ENCODE results near the gene ATRN. TPM values are rescaled to one million over a fixed set of nuclear protein-coding genes. Genes with fewer than 3 reads are reported as not detected.

The ATRN gene
- total RNA-seq, 1 donor from 2014 or later = 11.8 TPM

DNA sequence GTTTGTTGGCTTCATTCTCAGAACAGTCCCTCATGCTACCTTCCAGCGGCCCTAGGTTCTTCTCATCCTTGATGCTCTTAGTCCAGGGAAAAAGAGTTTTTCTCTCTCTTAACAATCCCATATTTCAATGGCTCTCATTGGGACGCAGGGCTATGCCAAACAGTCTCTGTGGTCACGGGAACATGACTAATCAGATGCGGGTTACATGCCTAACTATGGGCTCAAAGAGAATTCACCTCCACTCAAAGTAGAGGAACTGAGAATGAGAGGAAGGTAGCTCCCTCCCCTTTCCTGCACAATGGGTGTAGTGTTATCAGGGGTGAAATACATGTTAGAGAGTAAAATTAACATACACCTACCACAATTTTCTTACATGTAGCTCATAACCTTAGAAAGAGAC, 18.1 kb upstream of the ATRN start:
- H3K4me1 Mint-ChIP-seq = no peaks in the 10 kb centered on the region
- H3K36me3 Mint-ChIP-seq (ENCODE audit: low read depth) = no peaks in the 10 kb centered on the region
- no peak for DNase-seq
- intact Hi-C loops (cut with micrococcal nuclease) = no loop called here
- peaks cover 2% of the 10 kb centered on the region for H3K9me3 Mint-ChIP-seq
- H3K27me3 Mint-ChIP-seq = peaks cover 30% of the 10 kb centered on the region
- H3K27ac Mint-ChIP-seq = no peak overlapping the region
- H3K4me3 Mint-ChIP-seq = no peak overlapping the region

DNA sequence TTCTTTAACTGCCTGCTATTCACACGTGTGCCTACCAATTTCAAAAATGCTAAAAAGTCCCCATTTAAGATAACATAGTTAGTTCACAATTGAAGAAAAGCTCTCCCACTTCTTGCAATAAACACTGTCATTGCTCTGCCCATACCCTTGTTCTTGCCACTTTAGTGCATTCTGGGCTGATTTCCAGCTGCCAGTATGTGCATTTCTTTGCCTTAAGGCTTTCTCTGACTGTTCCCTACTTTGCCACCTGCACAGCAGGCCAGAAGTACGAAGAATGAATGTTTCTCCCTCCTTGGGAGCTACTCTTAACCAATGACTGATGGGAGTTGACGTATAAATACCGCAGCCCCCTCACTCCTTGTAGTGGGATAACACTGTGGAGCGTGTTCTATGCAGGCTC, 16.0 kb upstream of the ATRN start:
- Mint-ChIP-seq H3K36me3 (ENCODE audit: low read depth) (no peaks in the 10 kb centered on the region), H3K9me3 (peaks cover 2% of the 10 kb centered on the region), H3K27ac (no peak overlapping the region), H3K4me3 (no peak overlapping the region), H3K4me1 (no peaks in the 10 kb centered on the region), H3K27me3 (peaks cover 32% of the 10 kb centered on the region)
- no peak for DNase-seq
- intact Hi-C loops (cut with micrococcal nuclease) = no loop called here

DNA sequence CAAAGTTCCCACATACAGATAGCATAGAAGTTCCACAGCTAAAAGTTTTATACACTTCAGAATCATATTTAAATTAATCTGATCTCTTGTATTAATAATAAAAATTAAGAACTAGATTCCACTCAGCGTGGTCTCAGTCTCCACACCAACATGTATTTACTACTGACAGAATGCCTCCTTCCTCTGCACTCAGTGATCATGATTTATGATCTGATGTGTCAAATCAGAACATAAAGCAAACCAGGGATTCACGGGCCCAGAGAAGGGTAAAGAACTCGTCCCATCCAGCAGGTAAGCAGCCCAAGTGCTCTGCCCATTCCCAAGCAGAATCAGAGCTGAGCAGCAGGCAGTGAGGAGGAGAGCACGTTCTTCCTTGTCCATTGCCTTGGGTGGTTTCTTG, 14.2 kb upstream of the ATRN start:
- intact Hi-C loops (cut with micrococcal nuclease) = no loop called here
- Mint-ChIP-seq H3K27me3 (peaks cover 20% of the 10 kb centered on the region), H3K4me1 (no peaks in the 10 kb centered on the region), H3K27ac (no peak overlapping the region), H3K4me3 (no peak overlapping the region), H3K36me3 (ENCODE audit: low read depth) (no peaks in the 10 kb centered on the region), H3K9me3 (no peaks in the 10 kb centered on the region)
- DNase-seq = no peak

DNA sequence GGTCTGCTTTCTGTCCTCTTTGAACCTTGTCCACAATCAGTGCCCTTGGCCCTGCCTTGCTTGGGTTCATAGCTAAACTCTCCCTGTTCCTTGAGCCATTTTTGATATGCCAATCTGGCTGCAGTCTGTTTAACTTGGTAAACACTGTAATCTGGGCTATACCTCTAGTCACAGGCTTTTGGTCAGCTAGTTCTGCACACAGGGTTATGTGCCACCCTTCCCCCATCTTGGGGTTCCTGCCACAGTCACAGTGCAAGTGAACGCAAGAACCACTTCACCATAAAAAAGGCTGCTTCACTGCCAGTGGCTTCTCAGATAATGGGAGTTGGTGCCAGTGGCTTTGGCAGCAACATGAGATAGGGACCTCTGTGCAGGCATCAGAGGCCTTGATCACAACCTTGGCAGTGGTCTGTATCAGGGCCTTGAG, 10.9 kb upstream of the ATRN start:
- H3K27me3 Mint-ChIP-seq = peaks cover 10% of the 10 kb centered on the region
- no peak overlapping the region for H3K27ac Mint-ChIP-seq
- intact Hi-C loops (cut with micrococcal nuclease) = no loop called here
- no peaks in the 10 kb centered on the region for H3K4me1 Mint-ChIP-seq
- H3K9me3 Mint-ChIP-seq = no peaks in the 10 kb centered on the region
- DNase-seq = no peak
- H3K36me3 Mint-ChIP-seq (ENCODE audit: low read depth) = no peaks in the 10 kb centered on the region
- H3K4me3 Mint-ChIP-seq = no peak overlapping the region

DNA sequence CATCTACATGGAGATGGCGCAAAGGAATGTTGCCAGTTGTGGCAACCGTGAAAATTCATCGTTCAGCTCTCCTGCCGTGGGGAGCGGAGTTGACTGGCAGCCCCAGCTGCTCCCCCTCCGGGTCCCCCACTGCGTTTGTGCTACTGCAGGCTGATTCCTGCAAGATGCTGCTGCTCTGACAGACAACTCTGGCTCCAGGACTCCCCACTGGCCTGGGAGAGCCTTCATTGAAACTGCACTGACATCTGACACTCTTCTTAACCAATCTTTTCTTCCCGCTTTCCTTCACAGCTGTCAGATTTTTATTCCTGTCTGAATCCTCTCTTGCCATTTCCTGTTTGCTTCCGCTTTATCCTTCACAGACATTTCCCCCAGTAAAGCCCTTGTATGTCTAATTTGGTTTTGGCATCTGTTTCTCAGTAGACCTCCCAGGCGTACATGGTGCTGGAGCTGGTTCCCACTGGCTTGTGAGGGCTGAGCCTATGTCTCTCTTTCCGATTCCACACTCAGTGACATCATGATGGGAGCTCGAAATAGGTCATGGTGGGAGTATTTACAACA, 9.5 kb upstream of the ATRN start:
- Mint-ChIP-seq H3K36me3 (ENCODE audit: low read depth) (no peaks in the 10 kb centered on the region), H3K4me3 (no peak overlapping the region), H3K27me3 (peaks cover 17% of the 10 kb centered on the region), H3K9me3 (no peaks in the 10 kb centered on the region), H3K27ac (no peak overlapping the region), H3K4me1 (no peaks in the 10 kb centered on the region)
- intact Hi-C loops (cut with micrococcal nuclease) = no loop called here
- no peak for DNase-seq

DNA sequence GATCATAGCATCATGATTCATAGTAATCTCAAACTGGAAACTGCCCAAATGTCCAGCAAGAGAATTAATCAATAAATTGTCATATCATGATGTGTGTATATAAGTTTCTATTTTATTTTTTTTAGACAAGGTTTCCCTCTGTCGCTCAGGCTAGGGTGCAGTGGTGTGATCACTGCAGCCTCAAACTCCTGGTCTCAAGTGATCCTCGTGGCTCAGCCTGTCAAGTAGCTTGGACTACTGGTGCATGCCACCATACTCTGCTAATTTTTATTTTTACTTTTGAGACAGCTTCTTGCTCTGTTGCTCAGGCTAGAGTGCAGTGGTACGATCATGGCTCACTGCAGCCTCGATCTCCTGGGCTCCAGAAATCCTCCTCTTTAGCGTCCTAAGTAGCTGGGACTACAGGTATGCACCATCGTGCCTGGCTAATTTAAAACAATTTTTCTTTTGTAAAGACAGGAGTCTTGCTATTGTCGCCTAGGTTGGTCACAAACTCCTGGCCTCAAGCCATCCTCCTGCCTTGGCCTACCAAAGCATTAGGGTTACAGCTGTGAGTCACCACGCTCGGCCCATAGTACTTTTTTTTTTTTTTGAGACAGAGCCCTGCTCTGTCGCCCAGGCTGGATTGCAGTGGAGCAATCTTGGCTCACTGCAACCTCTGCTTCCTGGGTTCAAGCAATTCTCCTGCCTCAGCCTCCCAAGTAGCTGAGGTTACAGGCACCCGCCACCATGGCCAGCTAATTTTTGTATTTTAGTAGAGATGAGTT, 8.7 kb upstream of the ATRN start:
- no peaks in the 10 kb centered on the region for H3K4me1 Mint-ChIP-seq
- intact Hi-C loops (cut with micrococcal nuclease) = no loop called here

DNA sequence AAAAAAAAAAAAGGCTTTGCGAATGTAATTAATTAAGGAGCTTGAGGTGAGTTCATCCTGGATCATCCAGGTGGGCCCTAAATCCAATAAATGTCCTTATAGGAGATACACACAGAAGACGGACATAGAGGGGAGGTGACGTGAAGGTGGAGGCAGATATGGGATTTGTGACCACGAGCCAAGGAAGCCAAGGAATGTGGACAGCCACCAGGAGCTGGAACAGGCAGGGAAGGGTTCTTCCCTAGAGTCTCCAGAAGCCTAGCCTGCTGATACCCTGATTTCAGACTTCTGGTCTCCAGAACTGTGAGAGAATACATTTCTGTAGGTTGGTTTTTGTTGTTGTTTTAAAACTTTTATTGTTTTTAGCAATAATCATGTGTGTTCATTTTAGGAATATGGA, 6.7 kb upstream of the ATRN start:
- intact Hi-C loops (cut with micrococcal nuclease) = no loop called here
- no peaks in the 10 kb centered on the region for H3K9me3 Mint-ChIP-seq
- no peak overlapping the region for H3K27ac Mint-ChIP-seq
- H3K36me3 Mint-ChIP-seq (ENCODE audit: low read depth) = no peaks in the 10 kb centered on the region
- H3K4me3 Mint-ChIP-seq = no peak overlapping the region
- DNase-seq = no peak
- H3K27me3 Mint-ChIP-seq = peaks cover 20% of the 10 kb centered on the region
- H3K4me1 Mint-ChIP-seq = no peaks in the 10 kb centered on the region

More for the DNA sequence above, 8.7 kb upstream of the ATRN start:
- Mint-ChIP-seq H3K27me3 (peaks cover 24% of the 10 kb centered on the region), H3K36me3 (ENCODE audit: low read depth) (no peaks in the 10 kb centered on the region), H3K27ac (no peak overlapping the region), H3K9me3 (no peaks in the 10 kb centered on the region), H3K4me3 (no peak overlapping the region)
- DNase-seq = no peak

DNA sequence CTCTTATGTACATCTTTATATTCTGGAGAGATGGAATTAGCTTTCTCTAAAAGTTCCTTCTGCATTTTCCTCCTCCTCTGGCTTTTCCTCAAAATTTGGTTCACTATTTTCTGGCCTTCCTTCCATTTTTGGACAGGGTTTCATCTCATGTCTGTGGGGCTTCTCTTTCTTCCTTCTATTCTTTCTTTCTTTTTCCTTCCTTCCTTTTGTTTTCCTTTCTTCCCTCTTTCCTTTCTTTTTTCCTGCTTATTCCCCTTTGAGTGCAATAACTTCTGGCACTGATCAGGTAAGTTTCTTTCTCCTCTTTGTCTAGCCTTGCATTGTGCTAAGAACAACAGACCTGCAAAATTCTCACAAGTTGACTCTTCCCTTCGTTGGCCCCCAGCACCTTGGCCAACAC, 5.5 kb upstream of the ATRN start:
- DNase-seq = no peak
- Mint-ChIP-seq H3K27me3 (peaks cover 20% of the 10 kb centered on the region), H3K9me3 (no peaks in the 10 kb centered on the region), H3K4me1 (peaks cover 1% of the 10 kb centered on the region), H3K27ac (no peak overlapping the region), H3K4me3 (no peak overlapping the region), H3K36me3 (ENCODE audit: low read depth) (no peaks in the 10 kb centered on the region)
- intact Hi-C loops (cut with micrococcal nuclease) = no loop called here

DNA sequence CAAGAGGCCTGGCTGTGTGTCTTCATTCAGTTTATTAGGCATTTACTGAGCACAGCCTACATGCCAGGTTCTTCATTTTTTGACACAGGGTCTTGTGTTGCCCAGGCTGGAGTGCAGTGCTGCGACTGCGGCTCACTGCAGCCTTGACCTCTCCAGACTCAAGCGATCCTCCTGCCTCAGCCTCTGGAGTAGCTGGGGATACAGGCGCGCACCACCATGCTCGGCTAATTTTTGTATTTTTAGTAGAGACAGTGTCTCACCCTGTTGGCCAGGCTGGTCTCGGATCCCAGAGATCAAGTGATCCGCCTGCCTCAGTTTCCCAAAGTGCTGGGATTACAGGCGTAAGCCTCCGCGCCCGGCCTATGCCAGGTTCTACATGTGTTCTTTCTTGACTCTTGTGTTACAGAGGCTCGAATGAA, 601 bp upstream of the ATRN start:
- H3K4me1 Mint-ChIP-seq = peaks cover 26% of the 10 kb centered on the region
- no peaks in the 10 kb centered on the region for H3K9me3 Mint-ChIP-seq
- peaks cover 2% of the 10 kb centered on the region for H3K36me3 Mint-ChIP-seq (ENCODE audit: low read depth)
- no peak for DNase-seq
- peaks cover 19% of the 10 kb centered on the region for H3K27me3 Mint-ChIP-seq
- intact Hi-C loops (cut with micrococcal nuclease) = loop anchor here (2.0 to 5.0 kb wide), 4 partner anchors 63 to 313 kb away; partner anchors contain the start of genes ADISSP, DNAAF9, FASTKD5 and UBOX5
- peak overlapping the region; percentile 48 for H3K27ac Mint-ChIP-seq
- H3K4me3 Mint-ChIP-seq = peak overlapping the region; percentile 95

DNA sequence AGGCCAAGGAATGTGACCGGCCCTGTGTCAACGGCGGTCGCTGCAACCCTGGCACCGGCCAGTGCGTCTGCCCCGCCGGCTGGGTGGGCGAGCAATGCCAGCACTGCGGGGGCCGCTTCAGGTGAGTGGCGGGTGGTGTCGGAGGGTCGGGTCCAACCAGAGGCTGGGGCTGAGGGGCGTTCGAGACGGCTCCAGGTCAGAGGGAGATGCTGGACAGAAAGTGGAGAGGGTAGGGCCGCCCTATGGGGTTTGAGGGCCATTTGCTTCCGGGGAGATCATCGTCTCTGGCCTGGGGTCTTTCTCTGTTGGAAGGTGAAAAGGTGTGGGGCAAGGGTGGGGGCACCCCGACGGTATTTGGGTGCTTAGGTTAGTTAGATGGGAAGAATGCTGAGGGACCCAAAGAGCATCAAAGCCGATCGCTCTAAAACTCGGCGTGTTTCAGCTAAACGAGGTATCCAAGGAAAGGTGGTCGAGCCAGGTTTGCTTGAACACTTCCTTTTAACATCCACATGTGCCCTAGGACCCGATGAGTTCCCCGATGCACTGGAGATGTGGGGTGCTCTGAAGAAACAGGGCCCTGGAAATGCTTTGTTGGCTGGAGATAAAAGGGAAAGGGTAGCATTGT, 691 bp downstream of the ATRN start:
- Mint-ChIP-seq H3K4me1 (peaks cover 26% of the 10 kb centered on the region), H3K36me3 (ENCODE audit: low read depth) (peaks cover 2% of the 10 kb centered on the region), H3K27me3 (peaks cover 8% of the 10 kb centered on the region), H3K27ac (peak overlapping the region; percentile 67), H3K9me3 (no peaks in the 10 kb centered on the region), H3K4me3 (peak overlapping the region; percentile 95)
- no peak for DNase-seq
- intact Hi-C loops (cut with micrococcal nuclease) = loop anchor here (1.0 to 5.0 kb wide), 5 partner anchors 51 to 314 kb away; partner anchors contain the start of genes ADISSP, DNAAF9, FASTKD5 and UBOX5

DNA sequence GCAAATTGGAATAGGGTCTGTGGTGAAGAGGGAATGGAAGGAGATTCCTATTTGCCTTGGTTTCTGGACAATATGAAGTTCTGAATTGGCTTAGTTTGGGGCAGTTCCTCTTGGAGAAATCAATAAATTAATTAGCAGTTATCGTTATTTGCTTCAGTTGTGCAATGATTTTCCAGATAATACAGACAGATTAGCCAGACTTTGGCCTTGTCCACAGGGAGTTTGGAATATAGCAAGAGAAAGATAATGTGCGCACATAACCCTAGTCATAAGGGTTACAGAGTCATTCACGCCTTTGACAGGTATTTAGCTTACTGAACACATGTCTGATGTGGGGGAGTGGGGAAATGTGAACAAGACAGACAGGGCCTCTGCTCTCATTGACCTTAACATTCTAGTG, 1.3 kb downstream of the ATRN start:
- H3K4me1 Mint-ChIP-seq = peaks cover 26% of the 10 kb centered on the region
- intact Hi-C loops (cut with micrococcal nuclease) = loop anchor here (5.0 kb wide), 3 partner anchors 230 to 315 kb away; partner anchors contain the start of genes ADISSP, FASTKD5 and UBOX5

DNA sequence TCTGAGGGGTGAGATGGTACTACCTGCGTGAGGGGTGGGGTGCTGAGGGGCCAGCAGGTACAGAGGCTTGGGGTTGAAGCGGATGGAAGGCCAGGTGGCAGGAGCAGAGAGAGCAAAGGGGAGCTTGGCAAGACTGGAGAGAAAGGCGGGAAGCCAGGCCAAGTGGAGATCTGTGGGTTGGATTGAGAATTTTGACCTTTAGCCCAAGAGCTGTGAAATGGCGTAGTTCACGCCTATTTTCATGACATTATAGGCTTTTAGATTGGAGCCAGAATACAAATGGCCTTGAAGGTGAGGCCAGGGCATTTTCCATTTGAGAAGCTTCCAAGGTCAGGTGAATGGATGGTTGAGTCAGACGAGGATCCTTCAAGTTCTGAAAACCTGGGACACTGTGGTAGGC, 2.5 kb downstream of the ATRN start:
- Mint-ChIP-seq H3K36me3 (ENCODE audit: low read depth) (peaks cover 2% of the 10 kb centered on the region), H3K4me1 (peaks cover 26% of the 10 kb centered on the region), H3K27me3 (peaks cover 4% of the 10 kb centered on the region), H3K4me3 (peak overlapping the region; percentile 5), H3K27ac (no peak overlapping the region), H3K9me3 (no peaks in the 10 kb centered on the region)
- intact Hi-C loops (cut with micrococcal nuclease) = loop anchor here (5.0 kb wide), 3 partner anchors 231 to 316 kb away; partner anchors contain the start of genes ADISSP, FASTKD5 and UBOX5
- DNase-seq = no peak

More for the DNA sequence above, 1.3 kb downstream of the ATRN start:
- Mint-ChIP-seq H3K36me3 (ENCODE audit: low read depth) (peaks cover 2% of the 10 kb centered on the region), H3K4me3 (peak overlapping the region; percentile 95), H3K27ac (no peak overlapping the region), H3K27me3 (peaks cover 4% of the 10 kb centered on the region), H3K9me3 (no peaks in the 10 kb centered on the region)
- no peak for DNase-seq

DNA sequence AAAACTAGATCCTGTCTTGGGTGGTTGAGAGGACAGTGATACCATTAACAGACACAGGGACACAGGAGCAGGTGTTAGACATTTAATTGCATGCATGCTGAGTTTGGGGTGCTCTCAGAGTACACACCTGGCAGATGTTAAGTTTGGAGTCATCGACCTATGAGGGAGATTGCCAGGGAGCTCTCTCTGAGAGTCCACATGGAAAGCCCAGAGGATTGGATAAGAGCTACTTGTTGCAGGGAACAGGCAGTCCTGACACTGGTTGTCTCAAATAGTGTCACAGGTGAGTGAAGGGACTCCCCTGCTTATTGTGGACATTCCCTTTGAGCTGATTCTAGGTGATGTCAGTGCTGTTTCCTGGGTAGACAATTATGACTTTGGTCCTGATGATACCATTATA, 3.1 kb downstream of the ATRN start:
- Mint-ChIP-seq H3K4me1 (peaks cover 26% of the 10 kb centered on the region), H3K9me3 (no peaks in the 10 kb centered on the region), H3K27ac (no peak overlapping the region), H3K27me3 (peaks cover 4% of the 10 kb centered on the region), H3K4me3 (peak overlapping the region; percentile 10), H3K36me3 (ENCODE audit: low read depth) (peaks cover 2% of the 10 kb centered on the region)
- intact Hi-C loops (cut with micrococcal nuclease) = loop anchor here (5.0 kb wide), 3 partner anchors 232 to 317 kb away; partner anchors contain the start of genes ADISSP, FASTKD5 and UBOX5
- no peak for DNase-seq
